Coronary artery (tissue), 2 donors: ENCODE results near the gene MCU.
"Not testable (repeated sequence)": the region's sequence is repeated elsewhere in the genome, so short reads cannot be mapped to it uniquely, and the experiment has no call there.

ENCODE experiments used
- DNase-seq: peaks from one replicate; pipeline ENCODE4 v3.0.0-alpha.2; 2017; ENCODE audit warnings: low spot score
- H3K27ac ChIP-seq, 2 donors: fragments of 200-600 bp; sonication (generic); one replicate each; pipeline ENCODE4 v1.5.1; 2016 to 2019
- H3K4me3 ChIP-seq: fragments of 200-600 bp; sonication (generic); 2 replicates; pipeline ENCODE4 v1.5.1; 2016; ENCODE audit warnings: mild to moderate bottlenecking, moderate library complexity
- TF ChIP-seq, protein P1 (sequence below): fragments of 200-600 bp; sonication (generic); IDR thresholded peaks from one replicate; pipeline ENCODE4 v1.5.1; 2019; ENCODE audit warnings: antibody characterized with exemption

The MCU gene

DNA sequence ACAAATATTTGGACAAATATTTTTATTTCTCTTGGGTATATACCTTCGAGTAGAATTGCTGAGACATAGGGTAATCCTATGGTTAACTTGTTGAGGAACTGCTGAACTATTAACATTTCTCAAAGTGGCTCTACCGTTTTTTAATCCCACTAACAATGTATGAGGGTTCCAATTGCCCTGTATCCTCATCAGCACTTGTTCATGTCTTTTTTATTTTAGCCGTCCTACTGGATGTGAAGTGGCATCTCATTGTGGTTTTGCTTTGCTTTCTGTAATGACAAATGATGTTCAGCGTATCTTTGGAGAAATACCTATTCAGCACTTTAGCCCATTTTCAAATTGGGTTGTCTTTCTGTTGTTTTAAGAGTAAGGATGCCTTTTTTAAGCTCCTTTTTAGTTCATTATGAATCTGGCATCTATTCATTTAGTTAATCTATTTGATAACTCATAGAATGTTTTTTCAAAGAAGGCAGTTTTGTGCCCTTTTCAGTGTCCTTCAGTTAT is 40.0 kb downstream of the MCU start:
- TF ChIP-seq, protein P1, sequence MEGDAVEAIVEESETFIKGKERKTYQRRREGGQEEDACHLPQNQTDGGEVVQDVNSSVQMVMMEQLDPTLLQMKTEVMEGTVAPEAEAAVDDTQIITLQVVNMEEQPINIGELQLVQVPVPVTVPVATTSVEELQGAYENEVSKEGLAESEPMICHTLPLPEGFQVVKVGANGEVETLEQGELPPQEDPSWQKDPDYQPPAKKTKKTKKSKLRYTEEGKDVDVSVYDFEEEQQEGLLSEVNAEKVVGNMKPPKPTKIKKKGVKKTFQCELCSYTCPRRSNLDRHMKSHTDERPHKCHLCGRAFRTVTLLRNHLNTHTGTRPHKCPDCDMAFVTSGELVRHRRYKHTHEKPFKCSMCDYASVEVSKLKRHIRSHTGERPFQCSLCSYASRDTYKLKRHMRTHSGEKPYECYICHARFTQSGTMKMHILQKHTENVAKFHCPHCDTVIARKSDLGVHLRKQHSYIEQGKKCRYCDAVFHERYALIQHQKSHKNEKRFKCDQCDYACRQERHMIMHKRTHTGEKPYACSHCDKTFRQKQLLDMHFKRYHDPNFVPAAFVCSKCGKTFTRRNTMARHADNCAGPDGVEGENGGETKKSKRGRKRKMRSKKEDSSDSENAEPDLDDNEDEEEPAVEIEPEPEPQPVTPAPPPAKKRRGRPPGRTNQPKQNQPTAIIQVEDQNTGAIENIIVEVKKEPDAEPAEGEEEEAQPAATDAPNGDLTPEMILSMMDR: no peak
- Histone ChIP-seq H3K27ac (no peak overlapping the region), H3K4me3 (no peak overlapping the region)
- no peak for DNase-seq

DNA sequence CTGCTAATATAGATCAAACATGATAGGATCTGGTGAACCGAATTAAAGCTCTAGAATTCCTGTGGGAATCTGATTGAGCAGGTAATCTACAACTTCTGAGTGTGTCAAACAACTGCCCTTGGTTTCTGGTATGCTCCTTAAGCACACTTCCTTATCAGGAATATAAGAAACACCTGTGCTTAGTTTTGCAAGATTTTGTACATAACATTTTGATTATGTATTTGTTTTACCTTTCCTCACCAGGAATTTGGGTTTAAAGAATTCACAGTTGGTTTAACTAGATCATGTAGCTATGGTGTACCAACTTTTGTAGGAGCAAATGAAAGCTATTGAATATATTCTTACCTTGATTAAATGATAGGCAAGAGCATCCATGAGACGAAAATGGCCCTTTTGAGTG is 40.6 kb downstream of the MCU start:
- Histone ChIP-seq H3K4me3 (no peak overlapping the region), H3K27ac (no peak overlapping the region)
- TF ChIP-seq, protein P1: no peak
- no peak for DNase-seq

- Histone ChIP-seq H3K27ac (no peak overlapping the region), H3K4me3 (no peak overlapping the region)
- no peak for DNase-seq
- TF ChIP-seq, protein P1: no peak
Measured at GRCh38 chr10:72733989-72734388, 42.0 kb downstream of the MCU start.

DNA sequence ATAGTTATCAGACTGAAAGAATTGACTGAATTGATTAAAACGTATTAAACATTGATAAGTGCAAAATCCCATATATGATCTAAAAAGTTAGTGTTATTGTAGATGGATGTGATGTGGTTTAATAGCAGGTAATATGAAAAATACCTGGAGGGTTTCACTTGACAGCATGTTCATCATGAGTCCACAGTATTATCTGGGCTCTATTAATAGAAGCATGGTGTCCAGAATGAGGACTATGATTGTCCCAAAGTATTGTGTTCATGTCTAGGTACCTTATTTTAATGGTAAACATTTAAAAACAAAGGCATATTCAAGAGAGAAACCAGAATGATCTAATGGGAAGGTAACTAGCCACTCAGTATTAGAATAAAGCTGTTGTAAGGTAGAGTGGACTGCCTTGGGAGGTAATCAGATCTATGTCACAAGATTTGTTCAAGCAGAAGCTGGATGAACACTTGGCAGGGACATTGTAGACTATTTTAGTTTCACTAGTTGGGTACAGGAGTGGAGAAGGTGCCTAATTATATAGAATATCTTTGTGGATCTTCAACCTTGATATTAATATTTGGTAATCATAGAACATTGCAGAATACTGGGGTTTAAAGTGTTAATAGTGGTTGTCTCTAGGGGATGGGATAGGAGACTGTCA is 43.5 kb downstream of the MCU start:
- Histone ChIP-seq H3K27ac (peak overlapping the region in 1 of 2 donors; percentile 59), H3K4me3 (no peak overlapping the region)
- DNase-seq: no peak
- TF ChIP-seq, protein P1: no peak

DNA sequence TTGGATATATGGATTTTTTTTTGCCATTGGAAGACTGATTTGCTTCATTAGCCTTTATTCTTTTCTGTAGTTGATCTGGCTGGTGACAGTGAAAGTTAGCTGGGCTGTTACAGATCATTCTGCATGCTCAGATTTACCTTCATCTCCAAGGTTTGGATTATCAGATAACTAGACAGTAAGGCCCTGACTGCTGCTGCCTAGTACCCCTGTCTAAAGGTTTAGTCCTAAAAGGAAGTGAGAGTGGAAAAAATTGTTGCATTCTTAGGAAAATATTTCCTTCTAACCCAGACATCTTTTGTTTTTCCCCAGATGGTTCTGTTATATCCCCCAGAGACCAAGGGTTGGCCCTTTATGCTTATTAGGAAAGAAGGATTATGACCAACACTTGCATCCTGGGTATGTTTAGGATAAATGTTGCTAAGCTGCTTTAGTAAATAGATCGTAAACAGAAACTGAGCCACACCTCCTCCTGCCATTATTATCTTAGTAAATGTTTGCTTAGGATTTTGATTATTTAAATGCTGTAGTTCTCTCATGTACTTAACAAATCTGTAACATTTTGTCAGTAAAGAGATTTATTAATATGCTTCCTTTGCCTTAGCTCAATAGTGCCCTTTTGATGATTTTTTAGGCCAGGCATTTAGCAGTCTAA is 44.4 kb downstream of the MCU start:
- peak overlapping the region; percentile 22 for H3K4me3 ChIP-seq
- DNase-seq: no peak
- H3K27ac ChIP-seq: peak overlapping the region; percentile 11 to 59
- TF ChIP-seq, protein P1: no peak

DNA sequence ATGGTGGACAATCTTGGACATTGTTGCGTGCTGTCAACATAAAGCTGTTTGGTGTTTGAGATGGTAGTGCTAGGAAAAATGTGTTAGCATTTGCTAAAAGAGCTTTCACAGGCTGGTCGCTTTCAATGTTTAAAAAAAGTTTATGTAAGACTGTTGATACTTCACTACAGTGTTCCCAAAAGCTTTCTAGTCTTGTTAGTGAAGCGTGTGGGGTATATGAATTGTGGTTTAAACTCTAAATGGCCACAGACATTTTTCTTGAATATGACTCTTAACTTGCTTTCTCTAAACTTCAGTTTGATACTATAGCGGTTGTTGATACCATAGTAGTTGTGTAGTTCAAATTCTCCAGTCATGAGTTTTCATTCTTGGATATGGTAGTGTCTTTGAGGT is 44.9 kb downstream of the MCU start:
- peak overlapping the region; percentile 11 to 59 for H3K27ac ChIP-seq
- TF ChIP-seq, protein P1: no peak
- DNase-seq: no peak
- peak overlapping the region; percentile 22 for H3K4me3 ChIP-seq

DNA sequence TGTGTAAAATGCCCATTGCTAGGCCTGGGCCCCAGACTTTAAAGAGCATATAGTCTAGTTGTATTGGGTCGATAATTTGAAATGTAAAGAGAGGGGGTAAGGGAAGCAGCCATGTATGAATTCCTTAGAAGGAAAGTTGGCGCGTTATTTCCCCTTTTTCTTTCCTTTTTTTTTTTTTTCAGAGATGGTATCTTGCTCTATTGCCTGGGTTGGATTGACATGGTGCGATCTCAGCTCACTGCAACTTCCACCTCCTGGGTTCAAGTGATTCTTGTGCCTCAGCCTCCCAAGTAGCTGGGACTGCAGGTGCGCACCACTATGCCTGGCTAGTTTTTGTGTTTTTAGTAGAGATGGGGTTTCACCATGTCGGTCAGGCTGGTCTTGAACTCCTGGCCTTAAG is 45.4 kb downstream of the MCU start:
- not testable (repeated sequence) for DNase-seq, H3K4me3 ChIP-seq
- peak overlapping the region; percentile 11 to 59 for H3K27ac ChIP-seq
